ENCODE results near the gene ISG20.

ISG20 gene

DNA sequence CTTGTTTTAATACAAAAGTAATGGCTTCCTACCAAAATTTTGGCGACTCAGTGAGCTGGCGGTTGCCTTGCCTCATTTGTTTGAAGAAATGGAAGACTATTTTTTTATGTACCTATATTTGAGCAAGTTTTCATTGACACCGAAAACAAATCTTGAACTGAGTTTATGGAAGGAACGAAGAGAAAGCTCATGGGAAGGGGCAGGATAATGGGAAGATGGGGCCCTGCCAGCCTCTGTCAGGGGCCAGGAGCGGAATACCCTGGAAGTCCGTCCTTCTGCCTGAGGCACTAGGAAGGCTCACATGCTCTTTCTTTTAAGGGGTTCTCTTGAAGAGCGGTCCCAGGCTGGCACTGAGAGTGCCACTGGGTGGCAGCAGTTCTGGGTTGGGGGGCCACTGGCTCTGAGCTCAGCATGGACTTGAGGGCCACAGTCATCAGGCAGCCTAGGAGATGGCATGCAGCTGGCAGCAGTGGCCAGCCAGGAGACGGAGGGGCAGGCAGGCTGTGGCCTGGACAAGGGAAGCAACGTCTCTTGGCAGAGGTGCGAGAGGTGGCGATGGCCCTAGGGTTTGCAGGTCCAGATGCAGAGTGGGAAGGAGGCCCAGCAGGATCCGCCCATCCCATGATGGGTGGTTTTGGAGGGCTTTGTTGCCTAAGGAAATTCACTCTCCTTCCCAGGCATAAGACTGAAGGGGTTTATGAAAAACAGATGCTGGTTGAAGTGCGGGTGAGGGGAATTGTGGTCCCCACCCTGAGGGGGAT, 41.6 kb downstream of the ISG20 start:
- Histone ChIP-seq H3K4me3 (ENCODE audit: low read length, poor library complexity, severe bottlenecking) (no peak overlapping the region), H3K4me2 (ENCODE audit: low read depth, low read length, poor library complexity, severe bottlenecking) (no peak overlapping the region), H3K79me2 (ENCODE audit: insufficient read depth, low read length) (no peaks in the 10 kb centered on the region), H4K20me1 (ENCODE audit: insufficient read depth, low read length, poor library complexity, severe bottlenecking) (no peaks in the 10 kb centered on the region), H3K9ac (ENCODE audit: low read depth, low read length, poor library complexity, severe bottlenecking) (no peak overlapping the region), H2AFZ (ENCODE audit: low read length) (no peak overlapping the region), H3K36me3 (ENCODE audit: insufficient read depth, low read length) (no peaks in the 10 kb centered on the region), H3K9me2 (replicated peaks; ENCODE audit: low read depth, low read length) (no peaks in the 10 kb centered on the region), H3F3A (ENCODE audit: low read depth) (no peaks in the 10 kb centered on the region), H3K9me3 (ENCODE audit: insufficient read depth, low read depth, low read length) (no peaks in the 10 kb centered on the region), H3K27me3 (ENCODE audit: insufficient read depth, low read length, poor library complexity, severe bottlenecking) (no peaks in the 10 kb centered on the region), H3K4me1 (ENCODE audit: insufficient read depth, low read length, poor library complexity, severe bottlenecking) (no peaks in the 10 kb centered on the region)
- TF ChIP-seq, protein P1, sequence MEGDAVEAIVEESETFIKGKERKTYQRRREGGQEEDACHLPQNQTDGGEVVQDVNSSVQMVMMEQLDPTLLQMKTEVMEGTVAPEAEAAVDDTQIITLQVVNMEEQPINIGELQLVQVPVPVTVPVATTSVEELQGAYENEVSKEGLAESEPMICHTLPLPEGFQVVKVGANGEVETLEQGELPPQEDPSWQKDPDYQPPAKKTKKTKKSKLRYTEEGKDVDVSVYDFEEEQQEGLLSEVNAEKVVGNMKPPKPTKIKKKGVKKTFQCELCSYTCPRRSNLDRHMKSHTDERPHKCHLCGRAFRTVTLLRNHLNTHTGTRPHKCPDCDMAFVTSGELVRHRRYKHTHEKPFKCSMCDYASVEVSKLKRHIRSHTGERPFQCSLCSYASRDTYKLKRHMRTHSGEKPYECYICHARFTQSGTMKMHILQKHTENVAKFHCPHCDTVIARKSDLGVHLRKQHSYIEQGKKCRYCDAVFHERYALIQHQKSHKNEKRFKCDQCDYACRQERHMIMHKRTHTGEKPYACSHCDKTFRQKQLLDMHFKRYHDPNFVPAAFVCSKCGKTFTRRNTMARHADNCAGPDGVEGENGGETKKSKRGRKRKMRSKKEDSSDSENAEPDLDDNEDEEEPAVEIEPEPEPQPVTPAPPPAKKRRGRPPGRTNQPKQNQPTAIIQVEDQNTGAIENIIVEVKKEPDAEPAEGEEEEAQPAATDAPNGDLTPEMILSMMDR (conservative IDR thresholded peaks at IDR 0.05; ENCODE audit: low read length), result no peak
- no peak for TF ChIP-seq EZH2phosphoT487 (IDR thresholded peaks at IDR 0.05; ENCODE audit: borderline replicate concordance)

DNA sequence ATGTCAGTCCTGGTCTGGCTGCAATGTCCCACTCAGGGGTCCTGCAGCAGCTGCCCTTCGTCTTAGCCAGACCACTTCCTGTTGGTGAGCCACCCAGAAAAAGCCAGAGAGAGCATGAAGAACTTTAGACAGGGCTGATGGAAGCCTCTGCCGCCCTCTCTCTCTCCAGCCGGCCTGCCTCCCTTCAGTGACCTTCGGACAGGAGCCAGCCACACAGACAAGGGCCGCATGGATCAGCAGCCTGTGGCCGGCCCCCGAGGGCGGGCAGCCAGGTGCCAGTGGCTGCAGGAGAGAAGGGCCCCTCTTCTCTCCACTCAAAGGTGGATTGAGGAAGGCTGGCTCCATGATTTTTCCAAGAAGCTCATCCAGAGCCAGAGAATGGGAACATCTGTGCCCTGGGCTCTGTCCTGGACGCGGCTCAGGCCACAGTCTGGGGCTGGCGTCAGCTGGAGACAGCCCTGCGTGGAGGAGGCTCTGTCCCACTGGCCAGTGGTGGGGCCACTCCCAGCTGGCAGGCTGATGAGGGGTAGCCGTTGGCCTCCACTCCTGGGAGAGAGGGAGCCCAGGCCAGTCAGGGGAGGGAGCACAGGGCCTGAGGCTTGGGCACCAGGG, 42.9 kb downstream of the ISG20 start:
- Histone ChIP-seq H3K9me3 (ENCODE audit: insufficient read depth, low read depth, low read length) (no peaks in the 10 kb centered on the region), H4K20me1 (ENCODE audit: insufficient read depth, low read length, poor library complexity, severe bottlenecking) (no peaks in the 10 kb centered on the region), H3K9ac (ENCODE audit: low read depth, low read length, poor library complexity, severe bottlenecking) (no peak overlapping the region), H3K9me2 (replicated peaks; ENCODE audit: low read depth, low read length) (no peaks in the 10 kb centered on the region), H3K79me2 (ENCODE audit: insufficient read depth, low read length) (no peaks in the 10 kb centered on the region), H3K4me3 (ENCODE audit: low read length, poor library complexity, severe bottlenecking) (no peak overlapping the region), H3K4me1 (ENCODE audit: insufficient read depth, low read length, poor library complexity, severe bottlenecking) (no peaks in the 10 kb centered on the region), H3K4me2 (ENCODE audit: low read depth, low read length, poor library complexity, severe bottlenecking) (no peak overlapping the region), H3F3A (ENCODE audit: low read depth) (no peaks in the 10 kb centered on the region), H2AFZ (ENCODE audit: low read length) (no peak overlapping the region), H3K36me3 (ENCODE audit: insufficient read depth, low read length) (no peaks in the 10 kb centered on the region), H3K27me3 (ENCODE audit: insufficient read depth, low read length, poor library complexity, severe bottlenecking) (no peaks in the 10 kb centered on the region)
- TF ChIP-seq EZH2phosphoT487 (IDR thresholded peaks at IDR 0.05; ENCODE audit: borderline replicate concordance), result no peak
- TF ChIP-seq, protein P1 (conservative IDR thresholded peaks at IDR 0.05; ENCODE audit: low read length), result no peak

DNA sequence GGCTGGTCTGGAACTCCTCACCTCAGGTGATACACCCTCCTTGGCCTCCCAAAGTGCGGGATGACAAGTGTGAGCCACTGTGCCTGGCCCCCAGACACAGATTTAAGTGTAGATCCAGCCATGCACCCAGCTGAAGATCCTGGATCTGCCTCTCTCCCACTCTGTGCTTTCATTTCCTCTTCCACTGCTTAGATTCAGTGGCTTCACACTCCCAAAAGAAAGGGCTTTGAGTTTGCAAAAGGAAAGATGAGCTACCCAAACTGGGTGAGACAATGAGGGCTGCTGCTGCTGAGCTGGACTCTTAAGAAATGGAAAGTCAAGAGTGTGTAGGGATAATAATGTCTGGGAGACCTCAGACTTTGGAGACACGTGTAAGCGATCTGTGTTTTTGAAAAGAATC, 45.5 kb downstream of the ISG20 start:
- Histone ChIP-seq H3K9me3 (ENCODE audit: insufficient read depth, low read depth, low read length) (no peaks in the 10 kb centered on the region), H3K36me3 (ENCODE audit: insufficient read depth, low read length) (no peaks in the 10 kb centered on the region), H3K9me2 (replicated peaks; ENCODE audit: low read depth, low read length) (no peaks in the 10 kb centered on the region), H3K79me2 (ENCODE audit: insufficient read depth, low read length) (no peaks in the 10 kb centered on the region), H4K20me1 (ENCODE audit: insufficient read depth, low read length, poor library complexity, severe bottlenecking) (no peaks in the 10 kb centered on the region), H2AFZ (ENCODE audit: low read length) (no peak overlapping the region), H3K4me2 (ENCODE audit: low read depth, low read length, poor library complexity, severe bottlenecking) (no peak overlapping the region), H3F3A (ENCODE audit: low read depth) (no peaks in the 10 kb centered on the region), H3K9ac (ENCODE audit: low read depth, low read length, poor library complexity, severe bottlenecking) (no peak overlapping the region), H3K27me3 (ENCODE audit: insufficient read depth, low read length, poor library complexity, severe bottlenecking) (no peaks in the 10 kb centered on the region), H3K4me3 (ENCODE audit: low read length, poor library complexity, severe bottlenecking) (no peak overlapping the region), H3K4me1 (ENCODE audit: insufficient read depth, low read length, poor library complexity, severe bottlenecking) (no peaks in the 10 kb centered on the region)
- TF ChIP-seq, protein P1 (conservative IDR thresholded peaks at IDR 0.05; ENCODE audit: low read length), result no peak
- no peak for TF ChIP-seq EZH2phosphoT487 (IDR thresholded peaks at IDR 0.05; ENCODE audit: borderline replicate concordance)

All from Loucy (cell line).